HepG2 (cell line): ENCODE data around the gene KLHL30. TPM values are rescaled to one million over a fixed set of nuclear protein-coding genes. Genes with fewer than 3 reads are reported as not detected.

Experiments used
- AHDC1 ChIP-seq: sonication (generic); formaldehyde crosslinking; IDR thresholded peaks from 2 replicates; pipeline ENCODE4 v1.5.1; 2020; ENCODE audit warnings: mild to moderate bottlenecking, missing genetic modification reagents, borderline replicate concordance
- ARID4A ChIP-seq: sonication (generic); formaldehyde crosslinking; IDR thresholded peaks from 2 replicates; pipeline ENCODE4 v1.5.0; 2020; ENCODE audit warnings: mild to moderate bottlenecking, missing genetic modification reagents, borderline replicate concordance
- PPARG ChIP-seq: conservative IDR thresholded peaks from 2 replicates; pipeline ENCODE4 v1.6.1; 2016; ENCODE audit warnings: missing biosample characterization, missing genetic modification reagents
- TERF1 ChIP-seq: sonication (generic); formaldehyde crosslinking; IDR thresholded peaks from 2 replicates; pipeline ENCODE4 v1.8.0; 2022; ENCODE audit warnings: mild to moderate bottlenecking, missing genetic modification reagents, moderate library complexity
- polyA plus RNA-seq, 8 experiments: library from polyadenylated mRNA; depleted of rRNA in 3 of 8; stranded (reverse) in 7 of 8; unstranded in 1 of 8; fragments of >200 nt; fragmentation: Illumina TruSeq in 4 of 8; extraction: Trizol in 4 of 8; gene quantifications; 2 replicates each; pipeline versions ENCODE4 v1.2.1 to v1.2.3, GENCODE V29; 2011 to 2016; ENCODE audit warnings: low read depth in 4 of 8, missing spikeins in 1 of 8, mixed read lengths in 1 of 8; ENCODE audit not compliant: insufficient read depth in 1 of 8
- total RNA-seq, 5 experiments: library from RNA; depleted of rRNA; stranded (reverse); fragments of >200 nt; fragmentation: Illumina TruSeq; extraction: Trizol; gene quantifications; 2 replicates each; pipeline ENCODE4 v1.2.3, GENCODE V29; 2016; ENCODE audit warnings: low read depth in 1 of 5
- TF ChIP-seq, protein P1 (sequence below): sonication (generic); formaldehyde crosslinking; conservative IDR thresholded peaks from 2 replicates; pipeline ENCODE4 v1.4.0; 2020; ENCODE audit warnings: missing genetic modification reagents
- TF ChIP-seq, protein P2 (sequence below): sonication (generic); formaldehyde crosslinking; IDR thresholded peaks from 2 replicates; pipeline ENCODE4 v1.4.0; 2020; ENCODE audit warnings: missing genetic modification reagents

The KLHL30 gene
- total and polyA plus RNA-seq, 2 of the 13 experiments (the other 11 are each of a cell fraction or from before 2014, with no cell fraction given), result 0.05 TPM; not detected in 1

DNA sequence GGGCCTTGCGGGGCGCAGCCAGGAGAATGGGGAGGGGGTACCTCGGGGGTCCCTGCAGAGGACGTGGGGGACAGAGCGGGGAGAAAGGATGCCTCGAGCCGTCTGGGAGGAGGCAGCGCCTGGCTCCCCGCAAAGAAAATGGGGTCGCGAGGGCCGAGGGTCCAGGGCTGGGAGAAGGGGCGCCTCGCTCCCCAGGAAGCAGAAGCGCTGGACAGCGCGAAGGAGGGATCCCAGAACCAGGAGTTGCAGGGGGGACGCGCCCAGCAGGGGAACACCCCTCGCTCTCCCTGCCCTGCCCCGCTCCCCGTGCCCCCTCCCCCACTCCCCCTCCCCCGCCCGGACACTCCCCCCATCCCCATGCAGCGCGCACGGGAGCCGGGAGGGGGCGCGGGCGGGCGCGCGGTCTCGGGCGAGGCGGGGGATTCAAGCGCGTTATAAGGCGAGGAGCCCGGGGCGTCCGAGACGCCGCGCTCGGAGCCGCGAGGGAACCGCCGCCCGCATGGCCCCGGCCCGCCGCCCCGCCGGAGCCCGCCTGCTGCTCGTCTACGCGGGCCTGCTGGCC lies 20.1 kb downstream of the KLHL30 start, which contains the start of gene ERFE (continued):
- TF ChIP-seq AHDC1 (CRISPR knock-in tag) (no peak), ARID4A (CRISPR knock-in tag) (peak; percentile 38), PPARG (CRISPR knock-in tag) (no peak), TERF1 (CRISPR knock-in tag) (no peak)
- TF ChIP-seq, protein P1, sequence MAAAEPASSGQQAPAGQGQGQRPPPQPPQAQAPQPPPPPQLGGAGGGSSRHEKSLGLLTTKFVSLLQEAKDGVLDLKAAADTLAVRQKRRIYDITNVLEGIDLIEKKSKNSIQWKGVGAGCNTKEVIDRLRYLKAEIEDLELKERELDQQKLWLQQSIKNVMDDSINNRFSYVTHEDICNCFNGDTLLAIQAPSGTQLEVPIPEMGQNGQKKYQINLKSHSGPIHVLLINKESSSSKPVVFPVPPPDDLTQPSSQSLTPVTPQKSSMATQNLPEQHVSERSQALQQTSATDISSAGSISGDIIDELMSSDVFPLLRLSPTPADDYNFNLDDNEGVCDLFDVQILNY (CRISPR knock-in tag), result peak; percentile 83
- TF ChIP-seq, protein P2, sequence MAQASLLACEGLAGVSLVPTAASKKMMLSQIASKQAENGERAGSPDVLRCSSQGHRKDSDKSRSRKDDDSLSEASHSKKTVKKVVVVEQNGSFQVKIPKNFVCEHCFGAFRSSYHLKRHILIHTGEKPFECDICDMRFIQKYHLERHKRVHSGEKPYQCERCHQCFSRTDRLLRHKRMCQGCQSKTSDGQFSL (CRISPR knock-in tag), result peak; percentile 56; the same call in 1 of the 2 replicates
- TF ChIP-seq, all 625 proteins: peak for 22
